ENCODE results near the gene ARL4D. TPM values are rescaled to one million over a fixed set of nuclear protein-coding genes. Genes with fewer than 3 reads are reported as not detected.

ARL4D gene
- 7.2 and 12.0 TPM in 2 replicates for total RNA-seq

GRCh38 chr17:43398724-43399595, at the start of gene ARL4D:
ARL4D (plus strand) TSS chr17:43398993; CDS start chr17:43399733, 740 bp downstream.

Other genes starting within 250 kb of the ARL4D start
- 31.0 and 53.1 TPM in 2 replicates for gene NBR1, start 227.8 kb upstream of the ARL4D start, total RNA-seq
- gene TMEM106A, start 187.1 kb upstream of the ARL4D start, total RNA-seq = 3.7 and 6.3 TPM in 2 replicates
- not detected in 2 replicates for gene CCDC200, start 170.4 kb upstream of the ARL4D start, total RNA-seq
- gene RNU2-1, start 165.0 kb upstream of the ARL4D start, total RNA-seq = not detected in 2 replicates
- gene DHX8, start 85.0 kb downstream of the ARL4D start, total RNA-seq = 23.7 and 28.8 TPM in 2 replicates
- gene ETV4, start 147.3 kb downstream of the ARL4D start, total RNA-seq = 4.3 and 33.1 TPM in 2 replicates

Data from mesangial cell (primary cell).